ENCODE measurements around the gene PTPRM. TPM values are rescaled to one million over a fixed set of nuclear protein-coding genes. Genes with fewer than 3 reads are reported as not detected.

PTPRM gene
- polyA plus RNA-seq, 2 of the 4 experiments (the other 2 are of a cell fraction), result 44.5 to 199 TPM

- DNase-seq (ENCODE audit: low read depth in 1 of 2, low spot score in 1 of 2) (no peak), FAIRE-seq (no peak), ATAC-seq (no peak)
- CTCF ChIA-PET, result interaction anchor here (0.8 kb wide), 1 partner anchor 48 kb away, joined by 3 read pairs; no protein-coding TSS in a partner anchor
- H3K4me2 ChIP-seq, result no peak overlapping the region
- POLR2A ChIA-PET, result no interaction called here
- 87% methylated on average over 2 of the region's 2 CpGs for WGBS (ENCODE audit: missing lambda C conversion rate)
- H3K4me3 ChIP-seq, result no peak overlapping the region
- H3K9me3 ChIP-seq, result no peaks in the 10 kb centered on the region
- H3K4me1 ChIP-seq, result peaks cover 63% of the 10 kb centered on the region
- H3K27ac ChIP-seq, result peak overlapping the region; percentile 41 to 89; a peak in 4 of 6 replicates
- TF ChIP-seq CEBPB (IDR thresholded peaks at IDR 0.05) (no peak), RNF2 (IDR thresholded peaks at IDR 0.05; ENCODE audit: borderline replicate concordance, low read depth) (no peak), RCOR1 (IDR thresholded peaks at IDR 0.05; ENCODE audit: low read depth, low read length) (no peak), NR3C1 (IDR thresholded peaks at IDR 0.05) (no peak), ZNF302 (CRISPR knock-in tag; IDR thresholded peaks at IDR 0.05) (no peak)
These were observed 319.3 kb downstream of the PTPRM start for GRCh38 chr18:7886436-7886835.

GRCh38 chr18:7889515-7889914 lies 322.4 kb downstream of the PTPRM start:
- 75% methylated on average over 3 of the region's 3 CpGs for whole genome bisulfite sequencing (ENCODE audit: missing lambda C conversion rate)
- FAIRE-seq (no peak), ATAC-seq (no peak), DNase-seq (ENCODE audit: low read depth in 1 of 2, low spot score in 1 of 2) (no peak)
- Histone ChIP-seq H3K4me3 (no peak overlapping the region), H3K9me3 (no peaks in the 10 kb centered on the region), H3K27ac (peak overlapping the region; percentile 1 to 60; a peak in 3 of 6 replicates), H3K4me2 (no peak overlapping the region), H3K4me1 (peaks cover 47% of the 10 kb centered on the region)
- POLR2A ChIA-PET, result no interaction called here
- CTCF ChIA-PET, result interaction anchor here (1.4 kb wide), 1 partner anchor 617 kb away, joined by 3 read pairs; no protein-coding TSS in a partner anchor
- TF ChIP-seq SREBF2 (IDR thresholded peaks at IDR 0.05) (no peak), CTCF (IDR thresholded peaks at IDR 0.05) (no peak), KDM5A (IDR thresholded peaks at IDR 0.05) (no peak), ZSCAN20 (CRISPR knock-in tag; IDR thresholded peaks at IDR 0.05) (no peak), HES2 (IDR thresholded peaks at IDR 0.05) (no peak), EP300 (IDR thresholded peaks at IDR 0.05) (no peak), EHMT2 (IDR thresholded peaks at IDR 0.05; ENCODE audit: low read depth) (no peak), HDAC2 (IDR thresholded peaks at IDR 0.05) (no peak), RNF2 (IDR thresholded peaks at IDR 0.05; ENCODE audit: borderline replicate concordance, low read depth) (no peak)

- CTCF ChIA-PET, result interaction anchor here (0.8 to 1.4 kb wide), 2 partner anchors 11 to 617 kb away, joined by 3 read pairs; no protein-coding TSS in a partner anchor
- 85% methylated on average over 2 of the region's 2 CpGs for WGBS (ENCODE audit: missing lambda C conversion rate)
- FAIRE-seq (no peak), DNase-seq (ENCODE audit: low read depth in 1 of 2, low spot score in 1 of 2) (no peak), ATAC-seq (no peak)
- H3K4me3 ChIP-seq, result no peak overlapping the region
- TF ChIP-seq FOSL2 (IDR thresholded peaks at IDR 0.05) (no peak), FOSL2 (CRISPR knock-in tag; IDR thresholded peaks at IDR 0.05) (no peak), EHF (CRISPR knock-in tag; IDR thresholded peaks at IDR 0.05) (no peak), HES2 (IDR thresholded peaks at IDR 0.05) (no peak), BCL3 (IDR thresholded peaks at IDR 0.05) (no peak)
- H3K4me1 ChIP-seq, result peaks cover 44% of the 10 kb centered on the region
- H3K4me2 ChIP-seq, result no peak overlapping the region
- peak overlapping the region; percentile 1 to 60; a peak in 2 of 6 replicates for H3K27ac ChIP-seq
- no peaks in the 10 kb centered on the region for H3K9me3 ChIP-seq
- POLR2A ChIA-PET, result no interaction called here
These were observed 323.0 kb downstream of the PTPRM start for GRCh38 chr18:7890075-7890474.

- ATAC-seq, result no peak
- DNase-seq (ENCODE audit: low read depth in 1 of 2, low spot score in 1 of 2), result no peak
- H3K4me2 ChIP-seq, result no peak overlapping the region
- POLR2A ChIA-PET, result no interaction called here
- WGBS (ENCODE audit: missing lambda C conversion rate), result 93% methylated on average over 6 of the region's 6 CpGs
- H3K9me3 ChIP-seq, result no peaks in the 10 kb centered on the region
- CTCF ChIA-PET, result interaction anchor here (1.3 kb wide), 1 partner anchor 13 kb away, joined by 3 read pairs; no protein-coding TSS in a partner anchor
- no peak overlapping the region for H3K4me3 ChIP-seq
- FAIRE-seq, result no peak
- H3K27ac ChIP-seq, result peak overlapping the region; percentile 44 to 64; a peak in 4 of 6 replicates
- peaks cover 41% of the 10 kb centered on the region for H3K4me1 ChIP-seq
- TF ChIP-seq MAZ (IDR thresholded peaks at IDR 0.05; ENCODE audit: borderline replicate concordance, low read depth, low read length), result no peak
- no peak for TF ChIP-seq USF2 (IDR thresholded peaks at IDR 0.05)
- TF ChIP-seq EHMT2 (IDR thresholded peaks at IDR 0.05; ENCODE audit: low read depth), result no peak
- no peak for TF ChIP-seq TP53 (CRISPR knock-in tag; IDR thresholded peaks at IDR 0.05)
- TF ChIP-seq REST (IDR thresholded peaks at IDR 0.05), result no peak
- TF ChIP-seq HEYL (CRISPR knock-in tag; IDR thresholded peaks at IDR 0.05), result no peak
- TF ChIP-seq MYC (IDR thresholded peaks at IDR 0.05; ENCODE audit: borderline replicate concordance, low read length), result no peak
- no peak for TF ChIP-seq ZC3H11A (IDR thresholded peaks at IDR 0.05)
- no peak for TF ChIP-seq CEBPB (IDR thresholded peaks at IDR 0.05)
These were observed 325.4 kb downstream of the PTPRM start for GRCh38 chr18:7892556-7892955.
